ENCODE data around the gene UCN2.
"Not testable (repeated sequence)": the region's sequence is repeated elsewhere in the genome, so short reads cannot be mapped to it uniquely, and the experiment has no call there.

Gene UCN2

DNA sequence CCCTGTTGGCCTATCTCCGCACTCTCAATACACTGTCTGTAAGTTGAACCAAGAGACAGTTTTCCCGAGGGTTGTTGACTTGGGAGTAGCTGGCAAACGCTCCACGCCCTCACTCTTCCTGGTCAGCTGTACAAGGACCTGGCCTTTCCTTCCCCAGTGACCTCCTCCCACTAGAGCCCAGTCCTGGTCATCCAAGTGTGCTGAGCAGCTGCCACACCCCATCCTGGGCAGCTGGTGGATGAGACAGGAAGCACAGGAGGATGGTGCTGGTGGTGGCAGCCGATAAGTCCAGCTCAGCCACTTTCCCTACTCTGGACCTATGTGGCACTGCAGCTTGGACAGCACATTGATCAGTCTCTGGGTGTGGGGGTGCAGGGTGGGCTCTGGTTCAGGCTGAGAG is 26.8 kb downstream of the UCN2 start:
- no peak for TF ChIP-seq CTCF (conservative IDR thresholded peaks at IDR 0.05; ENCODE audit: low read depth, low read length)
- DNase-seq (ENCODE audit: low read depth), result no peak
- no peak overlapping the region for H3K4me3 ChIP-seq (ENCODE audit: low read depth, low read length)

- no peak for TF ChIP-seq CTCF (conservative IDR thresholded peaks at IDR 0.05; ENCODE audit: low read depth, low read length)
- H3K4me3 ChIP-seq (ENCODE audit: low read depth, low read length), result no peak overlapping the region
- DNase-seq (ENCODE audit: low read depth), result no peak
Measured at GRCh38 chr3:48536116-48536515, 27.5 kb downstream of the UCN2 start.

- no peak for TF ChIP-seq CTCF (conservative IDR thresholded peaks at IDR 0.05; ENCODE audit: low read depth, low read length)
- DNase-seq (ENCODE audit: low read depth), result no peak
- no peak overlapping the region for H3K4me3 ChIP-seq (ENCODE audit: low read depth, low read length)
Measured at GRCh38 chr3:48535578-48535977, 28.0 kb downstream of the UCN2 start.

DNA sequence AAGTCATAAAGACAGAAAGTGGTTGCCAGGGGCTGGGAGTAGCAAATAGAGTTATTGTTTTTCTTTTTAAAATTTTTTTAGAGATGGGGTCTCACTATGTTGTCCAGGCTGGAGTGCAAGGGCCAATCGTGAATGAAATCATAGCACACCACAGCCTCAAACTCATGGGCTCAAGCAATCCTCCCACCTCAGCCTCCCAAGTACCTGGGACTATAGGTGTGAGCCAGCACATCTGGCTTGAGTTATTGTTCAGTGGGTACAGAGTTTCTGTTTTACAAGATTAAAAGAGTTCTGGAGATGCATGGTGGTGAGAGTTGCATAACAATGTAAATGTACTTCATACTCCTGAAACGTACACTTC is 30.6 kb downstream of the UCN2 start:
- H3K4me3 ChIP-seq (ENCODE audit: low read depth, low read length), result no peak overlapping the region
- DNase-seq (ENCODE audit: low read depth), result no peak
- no peak for TF ChIP-seq CTCF (conservative IDR thresholded peaks at IDR 0.05; ENCODE audit: low read depth, low read length)

DNA sequence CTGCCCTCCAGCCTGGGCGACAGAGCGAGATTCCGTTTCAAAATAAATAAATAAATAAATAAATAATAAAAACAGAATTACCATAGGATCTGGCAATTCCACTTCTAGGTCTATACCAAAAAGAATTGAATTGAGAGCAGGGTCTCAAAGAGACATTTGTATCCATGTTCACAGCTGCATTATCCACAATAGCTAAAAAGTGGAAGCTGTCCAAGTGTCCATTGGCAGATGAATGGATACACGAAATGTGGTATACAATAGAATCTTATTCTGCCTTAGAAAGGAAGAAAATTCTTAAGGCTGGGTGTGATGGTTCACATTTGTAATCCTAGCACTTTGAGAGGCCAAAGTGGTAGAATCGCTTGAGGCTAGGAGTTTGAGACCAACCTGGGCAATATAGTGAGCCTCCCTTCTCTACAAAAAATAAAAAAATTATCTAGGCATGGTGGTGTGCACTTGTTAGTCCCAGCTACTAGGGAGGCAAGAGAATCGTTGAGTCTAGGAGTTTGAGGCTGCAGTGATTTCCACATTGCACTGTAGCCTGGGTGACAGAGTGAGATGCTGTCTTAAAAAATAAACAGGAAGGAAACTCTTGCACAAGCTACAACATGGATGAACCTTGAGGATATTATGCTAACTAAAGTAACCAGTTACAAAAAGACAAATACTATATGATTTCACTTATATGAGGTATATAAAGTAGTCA is 31.2 kb downstream of the UCN2 start:
- H3K4me3 ChIP-seq (ENCODE audit: low read depth, low read length), result no peak overlapping the region
- no peak for TF ChIP-seq CTCF (conservative IDR thresholded peaks at IDR 0.05; ENCODE audit: low read depth, low read length)
- no peak for DNase-seq (ENCODE audit: low read depth)

DNA sequence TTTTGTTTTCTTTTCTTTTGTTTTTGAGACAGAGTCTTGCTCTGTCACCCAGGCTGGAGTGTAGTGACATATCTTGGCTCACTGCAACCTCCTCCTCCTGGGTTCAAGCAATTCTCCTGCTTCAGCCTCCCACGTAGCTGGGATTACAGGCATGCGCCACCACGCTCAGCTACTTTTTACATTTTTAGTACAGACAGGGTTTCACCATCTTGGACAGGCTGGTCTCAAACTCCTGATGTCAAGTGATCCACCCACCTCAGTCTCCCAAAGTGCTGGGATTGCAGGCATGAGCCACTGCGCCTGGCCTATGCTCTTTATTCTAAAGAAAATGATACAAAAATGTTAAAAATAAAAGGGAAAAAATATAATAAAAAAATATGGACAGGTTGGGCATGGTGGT is 32.9 kb downstream of the UCN2 start:
- H3K4me3 ChIP-seq (ENCODE audit: low read depth, low read length); DNase-seq (ENCODE audit: low read depth): not testable (repeated sequence)

GRCh38 chr3:48528754-48529153 is 34.8 kb downstream of the UCN2 start:
- no peak overlapping the region for H3K4me3 ChIP-seq (ENCODE audit: low read depth, low read length)
- no peak for TF ChIP-seq CTCF (conservative IDR thresholded peaks at IDR 0.05; ENCODE audit: low read depth, low read length)
- peak; percentile 27 for DNase-seq (ENCODE audit: low read depth)
